SJCRH30 (cell line): ENCODE data around the gene IGSF6. TPM values are rescaled to one million over a fixed set of nuclear protein-coding genes. Genes with fewer than 3 reads are reported as not detected.
"Not testable (repeated sequence)": the region's sequence is repeated elsewhere in the genome, so short reads cannot be mapped to it uniquely, and the experiment has no call there.

Experiments
- DNase-seq, 2 experiments: peaks; one replicate each; pipeline ENCODE4 v3.0.0-alpha.2; 2015 to 2020
- H3K27ac ChIP-seq: fragments of 250-450 bp; sonication (Bioruptor Pico); 2 replicates; pipeline ENCODE4 v1.5.1; 2020; ENCODE audit warnings: mild to moderate bottlenecking, moderate library complexity
- H3K27me3 ChIP-seq: fragments of 250-450 bp; sonication (Bioruptor Pico); 2 replicates; pipeline ENCODE4 v1.5.1; 2020; ENCODE audit warnings: mild to moderate bottlenecking, moderate library complexity
- H3K36me3 ChIP-seq: fragments of 250-450 bp; sonication (Bioruptor Pico); 2 replicates; pipeline ENCODE4 v1.5.1; 2020; ENCODE audit warnings: mild to moderate bottlenecking, moderate library complexity
- H3K4me1 ChIP-seq: fragments of 250-450 bp; sonication (Bioruptor Pico); 2 replicates; pipeline ENCODE4 v1.5.1; 2020; ENCODE audit warnings: mild to moderate bottlenecking, moderate library complexity
- H3K4me3 ChIP-seq: fragments of 250-450 bp; sonication (Bioruptor Pico); 2 replicates; pipeline ENCODE4 v1.5.1; 2020; ENCODE audit warnings: mild to moderate bottlenecking, moderate library complexity
- H3K9me3 ChIP-seq: fragments of 250-450 bp; sonication (Bioruptor Pico); replicated peaks from 2 replicates; pipeline ENCODE4 v1.5.1; 2020; ENCODE audit warnings: mild to moderate bottlenecking, moderate library complexity
- total RNA-seq: library from RNA; depleted of rRNA; stranded (reverse); fragments of >200 nt; shearing (Covaris generic); gene quantifications from 2 replicates; pipeline ENCODE4 v1.2.3, GENCODE V29; 2014

IGSF6 gene
- total RNA-seq, 1 experiment from 2014 or later, result not detected

GRCh38 chr16:21664801-21665492 lies 12.5 kb upstream of the IGSF6 start:
- Histone ChIP-seq H3K27ac (no peak overlapping the region), H3K27me3 (no peaks in the 10 kb centered on the region), H3K9me3 (no peaks in the 10 kb centered on the region), H3K36me3 (no peaks in the 10 kb centered on the region), H3K4me3 (no peak overlapping the region), H3K4me1 (peaks cover 8% of the 10 kb centered on the region; the same call in 1 of the 2 replicates)
- no peak for DNase-seq

- no peak for DNase-seq
- Histone ChIP-seq H3K4me3 (no peak within 1 kb of the TSS), H3K9me3 (no peaks in the 10 kb centered on the region), H3K36me3 (no peaks in the 10 kb centered on the region), H3K27me3 (no peaks in the 10 kb centered on the region), H3K4me1 (peaks cover 8% of the 10 kb centered on the region; the same call in 1 of the 2 replicates), H3K27ac (no peak within 1 kb of the TSS)
Measured at GRCh38 chr16:21663889-21664647, 11.7 kb upstream of the IGSF6 start, which contains the start of gene OTOA. TSS of gene OTOA (plus strand) at chr16:21663968. CDS start at chr16:21678515, 14,547 bp downstream.

DNA sequence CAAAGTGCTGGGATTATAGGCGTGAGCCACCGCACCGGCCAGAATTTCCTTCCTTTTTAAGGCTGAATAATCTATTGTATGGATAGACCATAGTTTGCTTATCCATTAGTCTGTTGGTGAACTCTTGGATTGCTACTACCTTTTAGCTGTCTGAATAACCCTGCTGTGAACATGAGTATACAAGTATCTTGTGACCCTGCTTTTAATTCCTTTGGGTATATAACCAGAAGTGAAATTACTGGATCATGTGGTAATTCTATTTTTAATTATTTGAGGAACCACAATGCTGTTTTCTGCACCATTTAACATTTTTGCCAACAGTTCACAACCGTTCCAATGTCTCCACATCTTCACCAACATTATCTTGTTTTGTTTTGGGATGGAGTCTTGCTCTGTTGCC lies 6.7 kb upstream of the IGSF6 start:
- H3K36me3 ChIP-seq, result peaks cover 9% of the 10 kb centered on the region

DNA sequence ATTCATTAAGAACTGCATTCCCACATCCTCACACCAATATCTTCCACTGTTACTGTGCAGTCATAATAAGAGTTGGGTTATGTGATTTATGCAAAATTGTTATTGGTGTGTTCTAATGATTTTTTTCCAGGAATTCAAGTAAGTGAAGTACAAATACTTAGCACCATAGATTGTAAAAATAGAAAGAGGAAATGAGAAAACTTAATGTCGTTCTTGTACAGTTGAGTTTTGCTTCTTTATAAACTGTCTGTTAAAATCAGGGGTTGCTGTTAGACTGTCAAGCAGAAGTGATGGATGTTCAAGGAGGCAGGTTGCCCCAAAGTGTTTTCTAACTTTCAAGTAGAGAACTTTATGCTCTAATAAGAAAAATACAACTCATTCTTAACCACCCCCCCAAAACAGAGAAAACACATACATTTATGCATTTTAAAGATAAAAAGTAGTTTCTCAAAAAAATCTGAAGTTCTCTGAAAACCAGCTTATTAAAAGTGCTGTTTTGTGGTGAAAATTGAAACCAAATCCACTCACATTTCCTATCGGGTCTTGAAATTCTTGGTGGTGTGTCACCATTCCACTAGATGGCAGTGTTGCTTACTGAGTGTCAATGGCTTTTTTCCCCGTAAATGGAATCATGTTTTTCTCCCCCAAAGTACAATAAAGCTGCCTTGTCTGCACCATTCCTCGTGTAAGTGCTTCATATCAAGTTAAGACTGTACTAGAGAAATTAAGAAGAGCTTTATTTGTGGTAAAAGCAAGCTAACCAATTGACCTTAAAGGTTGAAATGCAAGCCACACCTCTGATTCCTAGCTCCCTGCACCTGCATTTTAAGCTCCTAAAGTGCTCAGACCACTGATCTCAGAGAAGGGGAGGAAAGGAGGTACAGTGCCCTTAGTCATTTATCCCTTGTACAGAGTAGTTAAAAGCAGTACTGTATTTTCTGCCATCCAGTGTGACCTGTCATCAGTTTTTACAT lies 4.7 kb upstream of the IGSF6 start:
- Histone ChIP-seq H3K9me3 (no peaks in the 10 kb centered on the region), H3K4me1 (no peaks in the 10 kb centered on the region), H3K27ac (no peak overlapping the region), H3K4me3 (no peak overlapping the region), H3K27me3 (no peaks in the 10 kb centered on the region), H3K36me3 (peaks cover 9% of the 10 kb centered on the region)
- DNase-seq, result peak; percentile 26 to 71

More for the DNA sequence above, 6.7 kb upstream of the IGSF6 start:
- H3K27me3 ChIP-seq, result no peaks in the 10 kb centered on the region
- no peak overlapping the region for H3K4me3 ChIP-seq
- no peaks in the 10 kb centered on the region for H3K4me1 ChIP-seq
- no peak for DNase-seq
- H3K9me3 ChIP-seq, result no peaks in the 10 kb centered on the region
- no peak overlapping the region for H3K27ac ChIP-seq

DNA sequence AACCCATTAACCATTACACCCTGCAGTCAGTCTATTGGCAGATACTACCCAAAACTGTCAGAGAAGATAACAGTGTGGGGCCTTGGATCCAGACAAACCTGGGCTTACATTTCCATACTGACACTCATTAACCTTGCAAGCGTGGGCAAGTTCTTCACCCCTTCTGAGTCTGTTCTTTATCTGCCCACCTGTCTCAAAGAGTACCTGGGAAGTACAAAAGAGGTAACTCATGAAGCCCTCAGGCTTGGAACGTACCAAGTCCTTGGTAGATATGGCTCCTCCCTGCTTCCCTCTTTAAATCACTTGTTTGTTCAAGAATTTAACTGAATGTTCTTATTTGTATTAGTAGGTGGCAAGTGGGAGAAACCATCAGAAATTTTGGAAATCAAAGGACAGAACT lies 2.5 kb upstream of the IGSF6 start:
- H3K9me3 ChIP-seq, result no peaks in the 10 kb centered on the region
- H3K4me1 ChIP-seq, result no peaks in the 10 kb centered on the region
- DNase-seq, result no peak
- H3K27me3 ChIP-seq, result no peaks in the 10 kb centered on the region
- H3K27ac ChIP-seq, result no peak overlapping the region
- H3K4me3 ChIP-seq, result no peak overlapping the region
- peaks cover 9% of the 10 kb centered on the region for H3K36me3 ChIP-seq

- DNase-seq, result no peak
- H3K27me3 ChIP-seq, result no peaks in the 10 kb centered on the region
- no peak overlapping the region for H3K4me3 ChIP-seq
Measured at GRCh38 chr16:21654466-21654865, 2.1 kb upstream of the IGSF6 start.

GRCh38 chr16:21653571-21653970 lies 1.2 kb upstream of the IGSF6 start:
- Histone ChIP-seq H3K4me1 (no peaks in the 10 kb centered on the region), H3K27me3 (no peaks in the 10 kb centered on the region), H3K27ac (no peak overlapping the region), H3K4me3 (no peak overlapping the region), H3K36me3 (peaks cover 9% of the 10 kb centered on the region), H3K9me3 (no peaks in the 10 kb centered on the region)
- no peak for DNase-seq

More at GRCh38 chr16:21654466-21654865, 2.1 kb upstream of the IGSF6 start:
- no peaks in the 10 kb centered on the region for H3K9me3 ChIP-seq
- H3K27ac ChIP-seq, result no peak overlapping the region
- H3K4me1 ChIP-seq, result no peaks in the 10 kb centered on the region
- H3K36me3 ChIP-seq, result peaks cover 9% of the 10 kb centered on the region

DNA sequence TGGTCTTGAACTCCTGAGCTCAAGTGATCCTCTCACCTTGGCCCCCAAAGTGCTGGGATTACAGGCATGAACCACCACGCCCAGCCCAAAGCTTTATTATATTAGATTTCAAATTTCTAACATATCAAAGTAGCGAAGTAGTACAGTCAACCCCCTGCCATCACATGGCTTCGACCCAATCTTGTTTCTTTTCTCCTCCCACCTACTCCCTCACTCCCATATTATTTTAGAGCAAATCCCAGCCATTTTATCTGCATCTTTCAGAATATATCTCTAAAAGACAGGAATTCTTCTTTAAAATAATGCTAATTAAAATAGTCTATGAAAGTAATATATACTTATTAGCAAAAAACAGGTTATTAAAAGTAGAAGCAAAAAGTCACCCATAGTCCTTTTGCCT lies 893 bp downstream of the IGSF6 start:
- H3K9me3 ChIP-seq, result no peaks in the 10 kb centered on the region
- H3K27me3 ChIP-seq, result no peaks in the 10 kb centered on the region
- H3K4me3 ChIP-seq, result no peak overlapping the region
- H3K27ac ChIP-seq, result no peak overlapping the region
- no peaks in the 10 kb centered on the region for H3K4me1 ChIP-seq
- H3K36me3 ChIP-seq, result peaks cover 7% of the 10 kb centered on the region
- no peak for DNase-seq

DNA sequence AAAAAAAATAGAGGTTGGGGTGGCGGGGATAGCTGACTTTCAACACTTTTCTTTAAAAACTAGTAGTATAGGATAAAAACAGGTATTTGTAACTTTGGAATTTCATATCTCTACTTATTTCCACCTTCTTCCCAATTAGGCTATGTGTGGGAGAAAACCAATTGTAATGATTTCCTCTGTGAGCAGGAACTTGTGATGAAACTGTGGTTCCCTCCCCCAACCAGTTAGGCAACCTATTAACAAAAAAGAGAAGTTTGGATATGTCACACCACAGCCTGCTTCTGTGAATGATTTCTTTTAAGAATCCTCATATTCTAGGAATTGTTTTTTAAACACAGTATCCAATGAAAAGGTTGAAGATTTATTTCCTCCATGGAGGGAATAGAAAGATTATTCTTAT lies 1.9 kb downstream of the IGSF6 start:
- Histone ChIP-seq H3K4me3 (no peak overlapping the region), H3K4me1 (no peaks in the 10 kb centered on the region), H3K27me3 (no peaks in the 10 kb centered on the region), H3K36me3 (peaks cover 6% of the 10 kb centered on the region; the same call in 1 of the 2 replicates), H3K9me3 (no peaks in the 10 kb centered on the region), H3K27ac (no peak overlapping the region)
- no peak for DNase-seq

- H3K4me3 ChIP-seq, DNase-seq: not testable (repeated sequence)
Measured at GRCh38 chr16:21649826-21650406, 2.5 kb downstream of the IGSF6 start.

GRCh38 chr16:21647562-21648164 lies 4.7 kb downstream of the IGSF6 start:
- DNase-seq, result no peak
- no peaks in the 10 kb centered on the region for H3K9me3 ChIP-seq
- no peak overlapping the region for H3K4me3 ChIP-seq
- H3K27ac ChIP-seq, result no peak overlapping the region
- H3K36me3 ChIP-seq, result no peaks in the 10 kb centered on the region
- no peaks in the 10 kb centered on the region for H3K27me3 ChIP-seq
- no peaks in the 10 kb centered on the region for H3K4me1 ChIP-seq

More at GRCh38 chr16:21649826-21650406, 2.5 kb downstream of the IGSF6 start:
- not testable (repeated sequence) for H3K27me3 ChIP-seq, H3K9me3 ChIP-seq, H3K27ac ChIP-seq, H3K4me1 ChIP-seq, H3K36me3 ChIP-seq

DNA sequence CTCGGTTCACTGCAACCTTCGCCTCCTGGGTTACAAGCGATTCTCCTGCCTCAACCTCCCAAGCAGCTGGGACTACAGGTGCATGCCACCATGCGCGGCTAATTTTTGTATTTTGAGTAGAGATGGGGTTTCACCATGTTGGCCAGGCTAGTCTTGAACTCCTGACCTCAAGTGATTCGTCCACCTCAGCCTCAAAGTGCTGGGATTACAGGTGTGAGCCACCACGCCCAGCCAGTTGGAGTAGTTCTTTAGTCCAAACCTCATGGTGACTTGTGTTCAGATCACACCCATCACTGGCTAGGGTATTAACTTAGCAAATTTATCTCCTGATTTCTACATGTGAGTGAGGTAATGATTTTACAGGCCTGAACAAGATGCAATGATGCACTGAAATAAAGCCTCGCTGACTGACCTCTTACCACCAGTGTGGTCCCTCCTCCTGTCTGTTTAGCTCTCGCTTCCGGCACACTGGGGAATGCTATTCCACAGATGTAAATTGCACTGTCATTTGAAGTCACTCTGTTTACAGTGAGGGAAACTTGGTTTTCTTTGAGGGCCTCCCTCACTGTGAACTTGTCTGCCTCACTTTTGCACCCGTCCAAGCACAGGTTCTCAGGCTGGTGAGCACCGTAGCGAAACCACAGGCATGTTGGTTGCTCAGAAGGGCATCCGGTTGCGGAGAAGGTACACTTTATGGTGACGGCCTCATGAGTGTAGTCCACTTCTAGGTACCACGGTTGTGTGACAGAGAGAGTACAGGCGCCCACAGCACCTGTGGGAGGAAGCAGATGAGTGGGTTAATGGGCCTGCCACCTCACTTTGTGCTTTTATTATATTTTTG lies 5.5 kb downstream of the IGSF6 start:
- Histone ChIP-seq H3K36me3 (no peaks in the 10 kb centered on the region), H3K9me3 (no peaks in the 10 kb centered on the region), H3K4me1 (no peaks in the 10 kb centered on the region), H3K27me3 (no peaks in the 10 kb centered on the region), H3K4me3 (no peak overlapping the region), H3K27ac (no peak overlapping the region)
- DNase-seq, result no peak

GRCh38 chr16:21646091-21646490 lies 6.3 kb downstream of the IGSF6 start:
- Histone ChIP-seq H3K9me3 (no peaks in the 10 kb centered on the region), H3K4me3 (no peak overlapping the region), H3K4me1 (no peaks in the 10 kb centered on the region), H3K36me3 (no peaks in the 10 kb centered on the region), H3K27me3 (no peaks in the 10 kb centered on the region), H3K27ac (no peak overlapping the region)
- no peak for DNase-seq
